Measurements from ENCODE around the gene PTPRM. TPM values are rescaled to one million over a fixed set of nuclear protein-coding genes. Genes with fewer than 3 reads are reported as not detected.

Gene PTPRM
- total RNA-seq, 1 experiment from 2014 or later, result 14.5 TPM

GRCh38 chr18:7576077-7576476 is 9.0 kb downstream of the PTPRM start:
- intact Hi-C loops (cut with micrococcal nuclease), result no loop called here
- CTCF ChIA-PET, result no interaction called here
- H3K9ac ChIP-seq (ENCODE audit: low read length), result no peak overlapping the region
- no peaks in the 10 kb centered on the region for H3K36me3 ChIP-seq (ENCODE audit: control insufficient read depth in 1 of 2, insufficient read depth in 2 of 2, low read length in 2 of 2)
- H2AFZ ChIP-seq (ENCODE audit: low read depth, low read length, poor library complexity, severe bottlenecking), result no peak overlapping the region
- no peaks in the 10 kb centered on the region for H3K79me2 ChIP-seq (ENCODE audit: insufficient read depth, low read length)
- H3K4me2 ChIP-seq (ENCODE audit: low read length), result no peak overlapping the region
- TF ChIP-seq TCF7L2 (IDR thresholded peaks at IDR 0.05; ENCODE audit: borderline replicate concordance, extremely low read depth, insufficient read depth, insufficient read length), result no peak
- no peak for TF ChIP-seq REST (IDR thresholded peaks at IDR 0.05; ENCODE audit: low read depth)
- no peak for TF ChIP-seq EZH2 (IDR thresholded peaks at IDR 0.05)
- TF ChIP-seq MAX (IDR thresholded peaks at IDR 0.05), result no peak
- no peak for TF ChIP-seq POLR2A (IDR thresholded peaks at IDR 0.05; ENCODE audit: borderline replicate concordance, extremely low read depth, insufficient read depth, insufficient read length)
- no peak for TF ChIP-seq ELF1 (IDR thresholded peaks at IDR 0.05; ENCODE audit: borderline replicate concordance, low read depth)
- no peak for TF ChIP-seq SP1 (IDR thresholded peaks at IDR 0.05; ENCODE audit: low read depth)
- TF ChIP-seq ATF3 (IDR thresholded peaks at IDR 0.05), result no peak
- no peak for TF ChIP-seq YY1 (IDR thresholded peaks at IDR 0.05; ENCODE audit: extremely low read depth, insufficient replicate concordance, low read depth, low read length)
- TF ChIP-seq POLR2AphosphoS5 (IDR thresholded peaks at IDR 0.05; ENCODE audit: low read depth, low read length), result no peak
- no peak for TF ChIP-seq FOSL1 (IDR thresholded peaks at IDR 0.05; ENCODE audit: low read depth)
- TF ChIP-seq ZNF274 (IDR thresholded peaks at IDR 0.05; ENCODE audit: low read depth, low read length), result no peak
- TF ChIP-seq CTCF (IDR thresholded peaks at IDR 0.05 in 2 of 3, conservative IDR thresholded peaks at IDR 0.05 in 1 of 3; ENCODE audit: borderline replicate concordance in 1 of 3, insufficient read depth in 1 of 3, low read depth in 2 of 3, low read length in 2 of 3), result no peak
- no peak for TF ChIP-seq EGR1 (IDR thresholded peaks at IDR 0.05; ENCODE audit: low read depth)
- no peak for TF ChIP-seq ZFX (IDR thresholded peaks at IDR 0.05)
- TF ChIP-seq SIN3A (IDR thresholded peaks at IDR 0.05; ENCODE audit: low read depth), result no peak
- no peak for TF ChIP-seq SRF (IDR thresholded peaks at IDR 0.05; ENCODE audit: low read depth)
- no peaks in the 10 kb centered on the region for H4K20me1 ChIP-seq (ENCODE audit: insufficient read depth)
- RAD21 ChIA-PET (ENCODE audit: low non-redundant PET in 1 of 2, low total read pairs in 2 of 2, uncharacterized antibody in 2 of 2, unreplicated experiment in 2 of 2), result no interaction called here
- POLR2A ChIA-PET, result no interaction called here
- H3K27ac ChIP-seq (ENCODE audit: low read depth, low read length), result no peak overlapping the region
- no TSS peak for BruUV-seq (replicated peaks)
- no peak overlapping the region for H3K4me3 ChIP-seq (replicated peaks in 1 of 2; ENCODE audit: low read depth in 1 of 2, low read length in 2 of 2)
- no peaks in the 10 kb centered on the region for H3K9me2 ChIP-seq (ENCODE audit: insufficient read depth)
- H3K4me1 ChIP-seq (ENCODE audit: control insufficient read depth in 1 of 2, insufficient read depth in 2 of 2, low read length in 2 of 2), result no peaks in the 10 kb centered on the region
- H3K27me3 ChIP-seq (ENCODE audit: insufficient read depth, low read length), result no peaks in the 10 kb centered on the region
- DNase-seq (ENCODE audit: low read depth, low spot score) (no peak), ATAC-seq (no peak)
- H3K9me3 ChIP-seq (ENCODE audit: control insufficient read depth in 1 of 2, insufficient read depth in 1 of 2, low read depth in 1 of 2, low read length in 2 of 2), result no peaks in the 10 kb centered on the region

All from HCT116 (cell line).